NB4 (cell line): ENCODE measurements around the gene FASLG.

ENCODE experiments used
- TF ChIP-seq, protein P1 (sequence below): IDR thresholded peaks from one replicate; pipeline ENCODE4 v1.5.1; 2012; ENCODE audit warnings: low read depth, low read length
- TF ChIP-seq, protein P2 (sequence below): IDR thresholded peaks from 2 replicates; pipeline ENCODE4 v1.6.1; 2011; ENCODE audit warnings: low read depth, low read length

DNA sequence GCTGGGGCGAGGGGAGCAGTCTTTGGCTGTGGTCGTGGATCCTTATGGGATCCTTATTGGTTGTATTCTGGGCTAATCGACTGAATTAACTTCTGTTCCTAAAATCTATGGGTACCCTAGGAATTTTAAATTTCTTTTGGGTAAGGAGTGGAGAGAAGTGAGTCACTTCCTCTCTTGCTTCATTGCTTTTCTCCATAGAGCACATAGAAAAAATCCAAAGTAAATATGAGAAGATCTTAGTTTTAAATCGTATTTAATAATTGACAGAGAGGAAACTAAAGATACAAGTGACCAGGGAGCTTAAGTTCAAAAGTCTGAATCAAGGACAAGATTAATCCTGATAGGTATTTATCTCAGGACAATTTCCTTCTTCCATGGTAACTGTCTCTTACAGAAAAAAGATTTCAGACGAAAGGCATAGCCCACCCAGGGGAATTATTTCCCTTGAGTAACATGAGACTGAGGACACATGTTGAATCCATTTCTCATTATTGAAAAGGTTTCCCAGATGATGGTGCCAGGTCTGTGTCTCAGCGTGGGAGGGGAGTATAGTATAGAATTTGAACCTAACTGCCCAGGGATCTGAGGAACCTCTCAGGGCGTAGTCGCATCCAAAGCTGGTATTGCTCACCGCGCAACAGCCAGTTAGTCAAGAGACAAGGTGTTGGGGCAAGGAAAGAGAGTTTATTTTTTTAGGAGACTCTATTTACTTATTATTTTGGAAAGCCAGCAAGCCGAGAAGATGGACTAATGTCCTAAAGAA lies 28.7 kb upstream of the FASLG start:
- TF ChIP-seq, protein P1, sequence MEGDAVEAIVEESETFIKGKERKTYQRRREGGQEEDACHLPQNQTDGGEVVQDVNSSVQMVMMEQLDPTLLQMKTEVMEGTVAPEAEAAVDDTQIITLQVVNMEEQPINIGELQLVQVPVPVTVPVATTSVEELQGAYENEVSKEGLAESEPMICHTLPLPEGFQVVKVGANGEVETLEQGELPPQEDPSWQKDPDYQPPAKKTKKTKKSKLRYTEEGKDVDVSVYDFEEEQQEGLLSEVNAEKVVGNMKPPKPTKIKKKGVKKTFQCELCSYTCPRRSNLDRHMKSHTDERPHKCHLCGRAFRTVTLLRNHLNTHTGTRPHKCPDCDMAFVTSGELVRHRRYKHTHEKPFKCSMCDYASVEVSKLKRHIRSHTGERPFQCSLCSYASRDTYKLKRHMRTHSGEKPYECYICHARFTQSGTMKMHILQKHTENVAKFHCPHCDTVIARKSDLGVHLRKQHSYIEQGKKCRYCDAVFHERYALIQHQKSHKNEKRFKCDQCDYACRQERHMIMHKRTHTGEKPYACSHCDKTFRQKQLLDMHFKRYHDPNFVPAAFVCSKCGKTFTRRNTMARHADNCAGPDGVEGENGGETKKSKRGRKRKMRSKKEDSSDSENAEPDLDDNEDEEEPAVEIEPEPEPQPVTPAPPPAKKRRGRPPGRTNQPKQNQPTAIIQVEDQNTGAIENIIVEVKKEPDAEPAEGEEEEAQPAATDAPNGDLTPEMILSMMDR: no peak
- TF ChIP-seq, protein P2, sequence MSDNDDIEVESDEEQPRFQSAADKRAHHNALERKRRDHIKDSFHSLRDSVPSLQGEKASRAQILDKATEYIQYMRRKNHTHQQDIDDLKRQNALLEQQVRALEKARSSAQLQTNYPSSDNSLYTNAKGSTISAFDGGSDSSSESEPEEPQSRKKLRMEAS: no peak
